HL-60 (cell line): Measurements from ENCODE around the gene LETM1.

Source experiments
- DNase-seq, 2 experiments: peaks; one replicate each; pipeline ENCODE4 v3.0.0-alpha.2; 2010 to 2020; ENCODE audit warnings: low read depth in 1 of 2, low spot score in 1 of 2
- H3K27ac ChIP-seq: fragments of 250-450 bp; sonication (Bioruptor Pico); replicated peaks from 2 replicates; pipeline ENCODE4 v1.5.1; 2020; ENCODE audit warnings: mild to moderate bottlenecking, moderate library complexity
- H3K27me3 ChIP-seq: fragments of 250-450 bp; sonication (Bioruptor Pico); 2 replicates; pipeline ENCODE4 v1.5.1; 2021; ENCODE audit warnings: mild to moderate bottlenecking, moderate library complexity; ENCODE audit not compliant: insufficient read depth, poor library complexity, severe bottlenecking
- H3K4me3 ChIP-seq: replicated peaks from 2 replicates; pipeline ENCODE4 v1.5.1; 2011; ENCODE audit warnings: mild to moderate bottlenecking, control low read depth, low read length; ENCODE audit not compliant: insufficient read depth
- CTCF ChIP-seq: IDR thresholded peaks from one replicate; pipeline ENCODE4 v1.5.1; 2011; ENCODE audit warnings: low read length, control low read depth, inconsistent platforms; ENCODE audit not compliant: insufficient read depth
- GABPA ChIP-seq: IDR thresholded peaks from 2 replicates; pipeline ENCODE4 v1.6.1; 2012; ENCODE audit warnings: low read depth
- POLR2AphosphoS5 ChIP-seq: IDR thresholded peaks from 2 replicates; pipeline ENCODE4 v1.6.1; 2012; ENCODE audit warnings: low read depth
- REST ChIP-seq: IDR thresholded peaks from 2 replicates; pipeline ENCODE4 v1.6.1; 2012; ENCODE audit warnings: low read depth; ENCODE audit not compliant: insufficient replicate concordance
- SPI1 ChIP-seq: IDR thresholded peaks from 2 replicates; pipeline ENCODE4 v1.6.1; 2012; ENCODE audit warnings: low read depth, mild to moderate bottlenecking, borderline replicate concordance

LETM1 gene

GRCh38 chr4:1792832-1793495 lies 63.0 kb downstream of the LETM1 start, which contains the start of gene FGFR3:
TSS of gene FGFR3 (plus strand) at chr4:1793293. CDS start at chr4:1793935, 642 bp downstream.
- no peak for DNase-seq
- H3K4me3 ChIP-seq = peak within 1 kb of the TSS; percentile 24
- H3K27ac ChIP-seq = no peak within 1 kb of the TSS
- TF ChIP-seq GABPA (no peak), POLR2AphosphoS5 (no peak), REST (no peak), CTCF (no peak), SPI1 (no peak)
- H3K27me3 ChIP-seq = peaks cover 44% of the 10 kb centered on the region

- no peak overlapping the region for H3K27ac ChIP-seq
- no peak for DNase-seq
- TF ChIP-seq SPI1 = no peak
- no peak for TF ChIP-seq CTCF
- no peak for TF ChIP-seq GABPA
- TF ChIP-seq POLR2AphosphoS5 = no peak
- no peak for TF ChIP-seq REST
- H3K27me3 ChIP-seq = peaks cover 42% of the 10 kb centered on the region
- H3K4me3 ChIP-seq = no peak overlapping the region
Observed at GRCh38 chr4:1792158-1792831, 63.7 kb downstream of the LETM1 start.

GRCh38 chr4:1790005-1790404 lies 66.0 kb downstream of the LETM1 start:
- no peak for TF ChIP-seq GABPA
- no peak for TF ChIP-seq CTCF
- no peak for TF ChIP-seq POLR2AphosphoS5
- TF ChIP-seq SPI1 = no peak
- no peak for TF ChIP-seq REST
- Histone ChIP-seq H3K4me3 (no peak overlapping the region), H3K27ac (no peak overlapping the region), H3K27me3 (peaks cover 24% of the 10 kb centered on the region)
- DNase-seq = peak in 1 of 2 experiments; percentile 47
